GM21390 (cell line): ENCODE data around the gene ZFYVE28.
"Not testable (repeated sequence)": the region's sequence is repeated elsewhere in the genome, so short reads cannot be mapped to it uniquely, and the experiment has no call there.

Experiments used
- ATAC-seq: cut with Tn5 transposase; IDR thresholded peaks from one replicate; pipeline ENCODE4 v1.9.1; 2021; ENCODE audit not compliant: unreplicated experiment

ZFYVE28 gene

GRCh38 chr4:2393353-2394270 is 24.8 kb downstream of the ZFYVE28 start:
- ATAC-seq: no peak

GRCh38 chr4:2390784-2391421 is 27.5 kb downstream of the ZFYVE28 start:
- ATAC-seq: no peak

DNA sequence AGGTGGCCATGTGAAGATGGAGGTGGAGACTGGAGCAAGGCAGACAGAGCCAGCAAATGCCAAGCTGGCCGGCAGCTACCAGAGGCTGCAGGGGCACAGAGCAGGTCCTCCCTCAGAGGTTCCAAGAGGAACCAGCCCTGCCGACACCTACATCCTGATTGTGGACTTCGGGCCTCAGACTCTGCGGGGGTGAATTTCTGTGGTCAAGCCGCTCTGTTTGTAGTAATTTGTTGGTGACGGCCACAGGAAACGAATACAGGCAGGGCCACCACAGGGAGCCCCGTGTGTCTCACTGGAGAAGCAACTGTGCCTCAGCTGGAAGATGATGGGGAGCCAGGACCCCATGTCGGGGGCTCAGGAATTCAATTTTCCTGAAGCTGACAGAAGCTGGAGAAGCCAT is 28.3 kb downstream of the ZFYVE28 start:
- ATAC-seq: no peak

GRCh38 chr4:2389691-2390090 is 28.8 kb downstream of the ZFYVE28 start:
- ATAC-seq: no peak

- ATAC-seq: no peak
Measured at GRCh38 chr4:2388429-2389182, 29.8 kb downstream of the ZFYVE28 start.

- no peak for ATAC-seq
Measured at GRCh38 chr4:2387829-2388228, 30.6 kb downstream of the ZFYVE28 start.

DNA sequence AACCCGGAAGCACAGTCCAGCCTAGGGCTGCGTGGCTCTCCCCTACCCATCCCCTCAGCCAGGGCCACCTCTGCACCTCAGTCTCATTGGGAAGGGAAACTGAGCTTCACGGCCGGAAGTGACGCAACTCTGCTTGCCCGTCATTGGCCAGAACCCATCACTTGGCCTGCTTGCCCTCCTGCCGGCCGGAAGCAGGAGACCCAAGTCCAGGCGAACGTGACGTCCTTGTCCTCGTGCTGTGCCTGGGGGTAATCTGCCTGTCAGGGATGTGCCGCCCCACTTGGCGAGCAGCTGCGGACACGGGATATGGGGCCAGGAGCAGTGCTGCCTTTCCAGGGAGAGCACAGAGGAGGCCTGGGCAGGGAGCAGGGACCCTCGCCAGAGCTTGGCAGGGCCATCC is 31.2 kb downstream of the ZFYVE28 start:
- ATAC-seq: no peak

DNA sequence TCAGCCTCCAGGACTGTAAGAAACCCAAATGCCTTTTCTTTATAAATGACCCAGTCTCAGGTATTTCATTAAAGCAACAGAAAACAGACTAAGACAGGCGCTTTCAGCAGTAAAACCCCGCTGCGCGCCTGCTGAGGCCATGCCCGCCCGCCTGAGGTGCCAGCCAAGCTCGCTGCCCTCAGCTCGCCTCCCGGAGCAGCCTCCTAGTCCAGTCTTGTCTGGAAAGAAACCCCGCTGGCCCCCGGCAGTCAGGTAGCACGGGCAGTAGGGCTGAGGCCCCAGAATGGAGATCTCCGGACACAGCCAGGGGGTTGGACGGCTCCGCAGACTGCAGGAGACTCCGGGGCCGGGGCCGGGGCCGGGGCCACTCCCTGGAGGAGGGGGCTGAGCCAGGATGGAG is 31.7 kb downstream of the ZFYVE28 start:
- no peak for ATAC-seq

DNA sequence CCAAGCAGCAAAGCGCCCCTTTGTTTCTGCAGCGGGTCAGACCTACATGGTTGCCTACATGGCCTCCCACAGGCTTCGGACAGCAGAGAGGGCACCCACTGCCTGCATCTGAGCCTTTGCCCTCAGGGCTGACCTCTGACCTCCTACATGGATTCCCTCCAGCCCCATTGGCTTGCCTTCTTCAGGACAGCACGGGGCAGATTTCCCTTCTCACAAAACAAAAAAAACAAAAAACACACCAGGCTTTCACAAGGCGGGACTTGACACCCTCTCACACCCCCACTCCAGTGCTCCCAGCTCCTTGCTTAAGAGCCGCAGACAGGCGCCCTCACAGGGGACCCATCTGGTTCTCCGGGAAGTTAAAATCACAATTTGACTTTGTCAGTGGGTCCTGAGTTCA is 32.9 kb downstream of the ZFYVE28 start:
- ATAC-seq: no peak

GRCh38 chr4:2384245-2384644 is 34.2 kb downstream of the ZFYVE28 start:
- ATAC-seq: no peak

- ATAC-seq: no peak
Measured at GRCh38 chr4:2383760-2384159, 34.7 kb downstream of the ZFYVE28 start.

DNA sequence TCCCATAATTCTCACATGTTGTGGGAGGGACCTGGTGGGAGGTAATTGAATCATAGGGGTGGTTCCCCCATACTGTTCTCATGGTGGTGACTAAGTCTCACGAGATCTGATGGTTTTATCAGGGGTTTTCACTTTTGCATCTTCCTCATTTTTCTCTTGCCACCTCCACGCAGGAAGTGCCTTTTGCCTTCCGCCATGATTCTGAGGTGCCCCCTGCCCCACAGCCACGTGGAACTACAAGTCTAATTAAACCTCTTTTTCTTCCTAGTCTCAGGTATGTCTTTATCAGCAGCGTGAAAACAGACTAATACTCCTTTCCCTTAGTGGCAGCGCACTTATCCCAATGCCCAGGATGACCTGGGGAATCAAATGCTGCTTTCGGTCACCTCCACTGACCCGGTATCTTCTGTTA is 35.2 kb downstream of the ZFYVE28 start:
- ATAC-seq: not testable (repeated sequence)

GRCh38 chr4:2382769-2383202 is 35.7 kb downstream of the ZFYVE28 start:
- not testable (repeated sequence) for ATAC-seq

DNA sequence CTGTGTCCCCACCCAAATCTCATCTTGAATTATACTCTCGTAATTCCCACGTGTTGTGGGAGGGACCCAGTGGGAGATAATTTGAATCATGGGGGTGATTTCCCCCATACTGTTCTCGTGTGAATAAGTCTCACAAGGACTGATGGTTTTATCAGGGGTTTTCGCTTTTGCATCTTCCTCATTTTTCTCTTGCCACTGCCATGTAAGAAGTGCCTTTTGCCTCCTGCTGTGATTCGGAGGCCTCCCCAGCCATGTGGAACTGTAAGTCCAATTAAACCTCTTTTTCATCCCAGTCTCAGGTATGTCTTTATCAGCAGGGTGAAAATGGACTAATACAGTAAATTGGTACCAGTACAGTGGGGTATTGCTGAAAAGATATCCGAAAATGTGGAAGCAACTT is 37.9 kb downstream of the ZFYVE28 start:
- not testable (repeated sequence) for ATAC-seq

- ATAC-seq: no peak
Measured at GRCh38 chr4:2378898-2379297, 39.5 kb downstream of the ZFYVE28 start.

DNA sequence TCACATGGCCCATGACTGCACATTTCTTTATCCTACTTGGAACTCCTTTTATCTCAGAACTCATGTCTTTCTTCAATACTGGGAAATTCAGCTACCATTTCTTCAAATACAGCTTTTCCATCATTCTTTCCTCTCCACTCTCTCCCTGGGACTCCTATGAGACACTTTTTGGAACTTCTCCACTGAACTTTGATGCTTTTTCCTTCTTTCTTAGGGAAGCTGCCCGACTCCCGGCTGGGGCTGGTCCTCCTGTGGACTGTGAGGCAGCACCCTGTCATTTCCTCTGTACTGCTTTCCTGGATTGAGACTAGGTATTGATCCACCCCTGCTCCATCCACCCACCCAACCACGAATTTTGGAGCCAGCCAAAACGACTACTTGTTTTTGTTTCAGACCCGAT is 40.0 kb downstream of the ZFYVE28 start:
- ATAC-seq: no peak

- ATAC-seq: no peak
Measured at GRCh38 chr4:2377241-2377640, 41.2 kb downstream of the ZFYVE28 start.

GRCh38 chr4:2375427-2375826 is 43.0 kb downstream of the ZFYVE28 start:
- ATAC-seq: no peak

GRCh38 chr4:2373532-2373931 is 44.9 kb downstream of the ZFYVE28 start:
- ATAC-seq: no peak

DNA sequence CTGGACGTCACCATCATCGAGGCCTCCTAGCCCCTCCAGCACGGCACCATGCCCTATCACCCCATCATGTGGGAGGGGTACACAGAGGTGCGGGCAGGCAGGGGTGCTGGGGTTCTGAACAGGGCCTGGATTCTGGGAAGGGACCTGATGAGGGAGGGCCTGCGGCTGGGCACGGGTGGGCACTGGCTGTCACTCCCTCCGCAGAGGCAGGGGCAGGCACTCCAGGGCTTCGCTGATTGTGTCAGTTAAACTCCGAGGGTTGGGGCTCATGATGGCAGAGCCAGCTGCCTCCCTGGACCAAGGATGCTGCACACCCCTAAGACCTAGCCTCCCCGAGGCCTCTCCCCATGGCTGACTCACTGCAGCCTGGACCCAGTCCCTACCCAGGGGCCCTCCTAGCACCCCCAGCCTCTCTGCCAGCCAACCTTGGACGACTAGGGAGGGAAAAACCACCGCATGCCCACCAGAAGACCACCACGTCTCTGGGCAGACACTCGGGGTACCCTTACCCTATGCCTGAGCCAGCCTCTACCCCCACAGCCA is 45.9 kb downstream of the ZFYVE28 start:
- ATAC-seq: no peak

DNA sequence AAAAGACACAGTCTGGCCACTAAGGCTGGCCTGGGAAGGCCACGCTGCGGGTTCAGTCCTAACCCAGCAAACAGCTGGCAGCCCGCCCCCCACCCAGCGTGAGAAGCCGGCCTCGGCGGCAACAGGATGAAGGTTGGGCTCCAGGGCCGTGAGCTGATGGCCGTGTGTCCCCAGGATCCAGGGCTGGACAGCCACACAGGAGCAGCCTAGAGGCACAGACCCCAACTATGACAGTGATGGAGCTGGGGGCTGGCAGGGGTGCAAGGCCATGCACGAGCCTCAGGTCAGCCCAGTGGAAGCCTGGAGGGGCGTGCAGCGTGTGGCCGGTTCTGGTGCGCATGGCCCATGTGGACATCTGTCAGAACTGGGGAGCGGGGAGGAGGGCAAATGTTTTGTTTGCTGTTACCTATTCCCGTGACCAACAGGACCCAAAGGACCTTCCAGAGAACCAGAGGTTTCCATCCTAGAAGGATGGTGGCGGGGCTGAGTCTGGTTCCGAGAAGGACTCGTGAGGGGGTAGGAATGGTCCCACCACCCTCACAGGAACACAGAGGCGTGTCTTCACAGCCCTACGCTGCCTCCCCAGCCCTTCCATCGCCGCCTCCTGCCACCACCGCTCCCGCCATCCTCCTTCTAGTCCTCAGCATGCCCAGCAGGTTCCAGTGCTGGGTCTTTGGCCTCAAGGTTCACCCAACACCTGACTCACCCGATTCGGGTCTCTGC is 46.5 kb downstream of the ZFYVE28 start:
- no peak for ATAC-seq
